Calu3 (cell line): ENCODE measurements around the gene ZBTB12. TPM values are rescaled to one million over a fixed set of nuclear protein-coding genes. Genes with fewer than 3 reads are reported as not detected.
"Not testable (repeated sequence)": the region's sequence is repeated elsewhere in the genome, so short reads cannot be mapped to it uniquely, and the experiment has no call there.

Source experiments
- BruUV-seq: library from RNA; stranded (reverse); fragments of 400-500 nt; replicated peaks from 2 replicates; lab custom pipeline; 2021; lab: Mats Ljungman, UMichigan
- CTCF ChIA-PET: fragments of 300-600 bp; sonication (Branson Sonifier 250); formaldehyde crosslinking; loops from one replicate; lab custom pipeline; 2022; ENCODE audit warnings: antibody characterized with exemption; lab: Charles Lee
- DNase-seq: peaks from one replicate; pipeline ENCODE4 v3.0.0; 2022
- H3K27ac Mint-ChIP-seq: one replicate; pipeline ENCODE4 v1.8.0; 2022; ENCODE audit warnings: mixed read lengths; ENCODE audit not compliant: unreplicated experiment
- H3K27me3 Mint-ChIP-seq: one replicate; pipeline ENCODE4 v1.8.0; 2022; ENCODE audit warnings: mixed read lengths; ENCODE audit not compliant: unreplicated experiment
- H3K36me3 Mint-ChIP-seq: one replicate; pipeline ENCODE4 v1.8.0; 2022; ENCODE audit warnings: mild to moderate bottlenecking, moderate library complexity, mixed read lengths; ENCODE audit not compliant: insufficient read depth, unreplicated experiment
- H3K4me1 Mint-ChIP-seq: one replicate; pipeline ENCODE4 v1.8.0; 2022; ENCODE audit warnings: mild to moderate bottlenecking, low read depth, mixed read lengths; ENCODE audit not compliant: unreplicated experiment
- H3K4me3 Mint-ChIP-seq: one replicate; pipeline ENCODE4 v1.8.0; 2022; ENCODE audit warnings: mild to moderate bottlenecking, low read depth, moderate library complexity, mixed read lengths; ENCODE audit not compliant: unreplicated experiment
- H3K9me3 Mint-ChIP-seq: one replicate; pipeline ENCODE4 v1.8.0; 2022; ENCODE audit warnings: low read depth, mixed read lengths; ENCODE audit not compliant: unreplicated experiment
- CTCF ChIP-seq: fragments of 200-600 bp; IDR thresholded peaks from one replicate; pipeline ENCODE4 v1.8.0; 2022; ENCODE audit warnings: antibody characterized with exemption; ENCODE audit not compliant: unreplicated experiment
- intact Hi-C: fragments of 100-400 bp; cut with micrococcal nuclease; formaldehyde crosslinking; loops from one replicate; pipeline ENCODE4 v1.10.0; 2022; ENCODE audit not compliant: unreplicated experiment
- total RNA-seq: library from RNA; stranded (reverse); gene quantifications from 2 replicates; pipeline ENCODE4 v1.2.3, GENCODE V29; 2022

ZBTB12 gene
- total RNA-seq, 1 experiment from 2014 or later = 28.1 TPM

DNA sequence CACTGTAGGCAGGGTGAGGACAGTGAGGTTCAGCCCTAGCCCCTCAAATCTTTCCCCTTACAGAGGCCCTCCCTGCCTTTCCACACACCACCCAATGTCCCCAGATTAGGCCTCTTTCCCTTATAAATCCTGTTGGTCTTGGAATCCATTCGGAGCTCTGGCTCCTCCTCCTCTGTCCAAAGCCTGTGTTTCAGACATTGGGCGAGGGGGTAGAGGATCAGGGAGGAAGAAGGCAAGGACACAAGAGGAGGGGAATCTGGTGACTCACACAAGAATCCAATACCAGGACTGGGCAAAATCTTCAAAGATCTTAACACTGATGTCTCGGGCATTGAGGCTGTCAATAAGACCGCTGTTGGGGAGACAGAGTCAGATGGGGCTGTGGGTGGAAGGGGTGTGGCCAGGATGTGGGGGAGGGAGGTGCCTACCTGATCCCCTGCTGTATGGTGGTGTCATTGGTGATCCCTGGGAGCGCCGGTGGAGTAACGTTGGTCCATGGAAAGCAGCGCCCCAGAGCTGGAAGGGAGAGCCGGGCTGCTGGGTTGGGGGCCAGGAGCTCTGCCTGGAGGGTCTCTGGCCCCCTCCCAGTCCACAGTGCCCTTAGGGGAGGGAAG lies 30.7 kb downstream of the ZBTB12 start:
- H3K36me3 Mint-ChIP-seq = peaks cover 58% of the 10 kb centered on the region
- no peaks in the 10 kb centered on the region for H3K27me3 Mint-ChIP-seq
- DNase-seq = no peak
- H3K4me1 Mint-ChIP-seq = peaks cover 7% of the 10 kb centered on the region
- no peaks in the 10 kb centered on the region for H3K9me3 Mint-ChIP-seq
- TF ChIP-seq CTCF = no peak
- no peak overlapping the region for H3K27ac Mint-ChIP-seq
- CTCF ChIA-PET = no interaction called here
- intact Hi-C loops = no loop called here
- H3K4me3 Mint-ChIP-seq = no peak overlapping the region
- BruUV-seq = no TSS peak

DNA sequence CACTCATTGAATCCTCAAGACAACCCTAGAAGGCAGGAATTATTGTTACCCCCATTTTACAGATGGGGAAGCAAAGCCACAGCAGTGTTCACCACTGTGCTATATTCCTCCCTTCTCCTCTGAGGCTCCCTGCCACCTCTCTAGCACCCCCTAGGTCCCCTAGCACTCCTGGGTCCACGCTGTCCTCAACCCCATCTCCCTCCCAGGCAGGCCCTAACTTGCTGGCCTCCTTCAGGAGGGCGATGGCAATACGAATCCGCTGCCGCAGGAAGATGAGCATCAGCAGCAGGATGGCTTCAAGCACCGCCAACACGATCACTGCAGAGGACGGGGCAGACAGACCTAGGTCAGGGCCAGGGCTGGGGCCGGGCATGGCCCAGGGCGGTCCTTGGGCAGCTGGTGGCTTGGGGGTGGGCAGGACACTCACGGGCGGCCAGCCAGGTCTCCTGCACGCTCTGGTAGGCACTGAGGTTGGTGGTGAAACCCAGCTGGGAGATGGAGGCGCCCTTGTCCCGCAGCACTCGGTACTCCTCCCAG lies 31.4 kb downstream of the ZBTB12 start:
- CTCF ChIA-PET = no interaction called here
- TF ChIP-seq CTCF = no peak
- BruUV-seq = no TSS peak
- no peaks in the 10 kb centered on the region for H3K27me3 Mint-ChIP-seq
- H3K9me3 Mint-ChIP-seq = no peaks in the 10 kb centered on the region
- H3K27ac Mint-ChIP-seq = no peak overlapping the region
- intact Hi-C loops = no loop called here
- no peak for DNase-seq
- H3K4me1 Mint-ChIP-seq = no peaks in the 10 kb centered on the region
- no peak overlapping the region for H3K4me3 Mint-ChIP-seq
- peaks cover 58% of the 10 kb centered on the region for H3K36me3 Mint-ChIP-seq

DNA sequence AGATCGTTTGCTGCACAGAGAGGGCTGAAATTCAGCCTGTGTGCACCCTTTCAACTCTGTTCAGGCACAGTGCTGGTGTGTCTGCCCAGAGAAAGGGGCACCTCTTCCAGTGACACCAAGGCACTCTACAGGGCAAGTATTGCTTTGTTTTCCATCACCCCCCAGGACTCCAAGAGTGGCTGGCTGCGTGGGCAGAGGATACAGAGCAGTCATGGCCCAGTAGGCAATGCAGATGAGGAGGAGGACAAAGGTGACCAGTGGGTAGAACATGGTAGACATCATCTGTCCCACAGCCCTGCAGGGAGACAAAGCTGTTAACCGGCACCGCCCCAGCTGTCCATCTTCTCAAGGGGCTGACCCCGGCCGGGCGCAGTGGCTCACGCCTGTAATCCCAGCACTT lies 32.5 kb downstream of the ZBTB12 start:
- Mint-ChIP-seq H3K27me3 (no peaks in the 10 kb centered on the region), H3K27ac (no peak overlapping the region), H3K4me1 (no peaks in the 10 kb centered on the region), H3K4me3 (no peak overlapping the region), H3K9me3 (no peaks in the 10 kb centered on the region), H3K36me3 (peaks cover 55% of the 10 kb centered on the region)
- intact Hi-C loops = no loop called here
- BruUV-seq = no TSS peak
- TF ChIP-seq CTCF = no peak
- CTCF ChIA-PET = interaction anchor here (0.6 kb wide), 1 partner anchor 39 kb away, joined by 4 read pairs; no protein-coding TSS in a partner anchor
- no peak for DNase-seq

GRCh38 chr6:31868658-31868971 lies 33.3 kb downstream of the ZBTB12 start:
- BruUV-seq, H3K27ac Mint-ChIP-seq, DNase-seq, CTCF ChIA-PET, H3K4me1 Mint-ChIP-seq, H3K4me3 Mint-ChIP-seq, H3K27me3 Mint-ChIP-seq, intact Hi-C loops, H3K9me3 Mint-ChIP-seq: not testable (repeated sequence)
- peaks cover 55% of the 10 kb centered on the region for H3K36me3 Mint-ChIP-seq
